ENCODE measurements around the gene TMEM11.

GRCh38 chr17:21198411-21198810 is 15.6 kb downstream of the TMEM11 start:
- TF ChIP-seq, protein P1, sequence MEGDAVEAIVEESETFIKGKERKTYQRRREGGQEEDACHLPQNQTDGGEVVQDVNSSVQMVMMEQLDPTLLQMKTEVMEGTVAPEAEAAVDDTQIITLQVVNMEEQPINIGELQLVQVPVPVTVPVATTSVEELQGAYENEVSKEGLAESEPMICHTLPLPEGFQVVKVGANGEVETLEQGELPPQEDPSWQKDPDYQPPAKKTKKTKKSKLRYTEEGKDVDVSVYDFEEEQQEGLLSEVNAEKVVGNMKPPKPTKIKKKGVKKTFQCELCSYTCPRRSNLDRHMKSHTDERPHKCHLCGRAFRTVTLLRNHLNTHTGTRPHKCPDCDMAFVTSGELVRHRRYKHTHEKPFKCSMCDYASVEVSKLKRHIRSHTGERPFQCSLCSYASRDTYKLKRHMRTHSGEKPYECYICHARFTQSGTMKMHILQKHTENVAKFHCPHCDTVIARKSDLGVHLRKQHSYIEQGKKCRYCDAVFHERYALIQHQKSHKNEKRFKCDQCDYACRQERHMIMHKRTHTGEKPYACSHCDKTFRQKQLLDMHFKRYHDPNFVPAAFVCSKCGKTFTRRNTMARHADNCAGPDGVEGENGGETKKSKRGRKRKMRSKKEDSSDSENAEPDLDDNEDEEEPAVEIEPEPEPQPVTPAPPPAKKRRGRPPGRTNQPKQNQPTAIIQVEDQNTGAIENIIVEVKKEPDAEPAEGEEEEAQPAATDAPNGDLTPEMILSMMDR (IDR thresholded peaks at IDR 0.05), result no peak
- no peak for TF ChIP-seq POLR2A (IDR thresholded peaks at IDR 0.05)
- TF ChIP-seq EP300 (IDR thresholded peaks at IDR 0.05), result no peak
